H1 (cell line): ENCODE results near the gene TFDP1. TPM values are rescaled to one million over a fixed set of nuclear protein-coding genes. Genes with fewer than 3 reads are reported as not detected.
A peak's percentile ranks its signal among the peaks of the same experiment; 100 is the strongest.

ENCODE experiments used
- CTCF ChIA-PET: fragments of 300-600 bp; sonication (Branson Sonifier 250); formaldehyde crosslinking; loops from one replicate; lab custom pipeline; 2021; ENCODE audit not compliant: partially characterized antibody; lab: Charles Lee
- POLR2A ChIA-PET: fragments of 300-600 bp; sonication (Branson Sonifier 250); formaldehyde crosslinking; loops from one replicate; lab custom pipeline; 2021; ENCODE audit warnings: inconsistent platforms; ENCODE audit not compliant: partially characterized antibody; lab: Charles Lee
- DNase-seq, 2 experiments: peaks; one replicate each; pipeline versions ENCODE4 v3.0.0 to v3.0.0-alpha.2; 2010 to 2022; ENCODE audit warnings: low spot score in 2 of 2, low read depth in 1 of 2, mixed read lengths in 1 of 2
- FAIRE-seq: peaks from 2 replicates; lab custom pipeline; 2011; peaks lifted over from hg19 to GRCh38; lab: Jason Lieb, UNC
- H2AFZ ChIP-seq: 2 replicates; pipeline ENCODE4 v1.8.1; 2012; ENCODE audit warnings: low read length, inconsistent platforms
- H2AK5ac ChIP-seq: 2 replicates; pipeline ENCODE4 v1.6.1; 2013; ENCODE audit warnings: low read depth, low read length
- H2BK120ac ChIP-seq: replicated peaks from 2 replicates; pipeline ENCODE3; 2013; ENCODE audit warnings: low read depth, low read length, inconsistent platforms
- H2BK12ac ChIP-seq: 2 replicates; pipeline ENCODE4 v1.6.1; 2013; ENCODE audit warnings: low read depth, low read length
- H2BK15ac ChIP-seq: 2 replicates; pipeline ENCODE4 v1.6.1; 2013; ENCODE audit warnings: low read length
- H2BK20ac ChIP-seq: 2 replicates; pipeline ENCODE4 v1.6.1; 2013; ENCODE audit warnings: low read length
- H2BK5ac ChIP-seq: 2 replicates; pipeline ENCODE4 v1.6.1; 2013; ENCODE audit warnings: low read depth, low read length
- H3K14ac ChIP-seq: 2 replicates; pipeline ENCODE4 v1.6.1; 2013; ENCODE audit warnings: inconsistent platforms; ENCODE audit not compliant: insufficient read length
- H3K18ac ChIP-seq: 2 replicates; pipeline ENCODE4 v1.6.1; 2013; ENCODE audit warnings: low read length; ENCODE audit errors: extremely low read depth
- H3K23ac ChIP-seq: 2 replicates; pipeline ENCODE4 v1.6.1; 2013; ENCODE audit warnings: inconsistent platforms; ENCODE audit not compliant: insufficient read length
- H3K23me2 ChIP-seq: 2 replicates; pipeline ENCODE4 v1.6.1; 2013; ENCODE audit warnings: low read depth, low read length
- H3K27ac ChIP-seq: 2 replicates; pipeline ENCODE4 v1.6.1; 2011; ENCODE audit warnings: low read depth, low read length, inconsistent platforms
- H3K27me3 ChIP-seq, 4 experiments: replicated peaks in 1 of 4; 1 replicate in 1 of 4; 2 replicates in 3 of 4; pipeline versions ENCODE4 v1.6.1 to v1.8.1; 2011 to 2013; ENCODE audit warnings: low read length in 3 of 4, mild to moderate bottlenecking in 3 of 4, inconsistent platforms in 2 of 4, mixed read lengths in 2 of 4, moderate library complexity in 1 of 4; ENCODE audit not compliant: control insufficient read depth in 3 of 4, insufficient read depth in 3 of 4; ENCODE audit errors: extremely low read depth in 1 of 4
- H3K36me3 ChIP-seq, 4 experiments: 2 replicates each; pipeline versions ENCODE4 v1.6.1 to v1.8.1; 2011 to 2013; ENCODE audit warnings: mild to moderate bottlenecking in 4 of 4, low read length in 3 of 4, moderate library complexity in 2 of 4, control low read depth in 1 of 4, inconsistent platforms in 1 of 4; ENCODE audit not compliant: insufficient read depth in 4 of 4, control insufficient read depth in 2 of 4
- H3K4ac ChIP-seq: replicated peaks from 2 replicates; pipeline ENCODE3; 2013; ENCODE audit warnings: low read length, low read depth, mixed read lengths, inconsistent platforms; ENCODE audit not compliant: insufficient read length
- H3K4me1 ChIP-seq, 4 experiments: replicated peaks in 1 of 4; 1 replicate in 1 of 4; 2 replicates in 3 of 4; pipeline versions ENCODE4 v1.6.1 to v1.8.1; 2011 to 2013; ENCODE audit warnings: low read length in 3 of 4, inconsistent platforms in 2 of 4, mixed read lengths in 1 of 4; ENCODE audit not compliant: insufficient read depth in 4 of 4, control insufficient read depth in 3 of 4
- H3K4me2 ChIP-seq, 2 experiments: 2 replicates each; pipeline versions ENCODE4 v1.6.1 to v1.8.1; 2011 to 2013; ENCODE audit warnings: low read depth in 2 of 2, low read length in 2 of 2, control low read depth in 1 of 2, inconsistent platforms in 1 of 2, mild to moderate bottlenecking in 1 of 2; ENCODE audit not compliant: insufficient read depth in 1 of 2
- H3K4me3 ChIP-seq, 4 experiments: fragments of 200-600, 300-600 bp in 1 of 4; sonication (generic), shearing (Covaris generic), sonication (Bioruptor Twin) in 1 of 4; 2 replicates each; pipeline versions ENCODE4 v1.5.1 to v1.8.1; 2011 to 2016; ENCODE audit warnings: low read length in 4 of 4, low read depth in 3 of 4, control low read depth in 2 of 4, inconsistent platforms in 2 of 4, mild to moderate bottlenecking in 2 of 4, mixed read lengths in 1 of 4, moderate library complexity in 1 of 4; ENCODE audit not compliant: insufficient read depth in 2 of 4; ENCODE audit errors: extremely low read depth in 1 of 4
- H3K56ac ChIP-seq: replicated peaks from 2 replicates; pipeline ENCODE3; 2013; ENCODE audit warnings: low read depth, mild to moderate bottlenecking, mixed read lengths, low read length, inconsistent platforms; ENCODE audit not compliant: insufficient read length
- H3K79me1 ChIP-seq: 2 replicates; pipeline ENCODE4 v1.6.1; 2013; ENCODE audit warnings: low read depth, low read length, control low read depth
- H3K79me2 ChIP-seq, 2 experiments: 2 replicates each; pipeline versions ENCODE4 v1.6.1 to v1.8.1; 2012 to 2013; ENCODE audit warnings: low read length in 2 of 2, mild to moderate bottlenecking in 2 of 2, inconsistent platforms in 1 of 2; ENCODE audit not compliant: insufficient read depth in 2 of 2, control insufficient read depth in 1 of 2
- H3K9ac ChIP-seq, 4 experiments: replicated peaks in 1 of 4; 1 replicate in 1 of 4; 2 replicates in 3 of 4; pipeline versions ENCODE4 v1.6.1 to v1.8.1; 2011 to 2013; ENCODE audit warnings: low read depth in 3 of 4, low read length in 3 of 4, control low read depth in 2 of 4, mild to moderate bottlenecking in 2 of 4, moderate library complexity in 2 of 4, inconsistent platforms in 1 of 4; ENCODE audit errors: extremely low read depth in 1 of 4
- H3K9me3 ChIP-seq, 2 experiments: 2 replicates each; pipeline versions ENCODE4 v1.6.1 to v1.8.1; 2012 to 2013; ENCODE audit warnings: mild to moderate bottlenecking in 2 of 2, moderate library complexity in 2 of 2, control low read depth in 1 of 2, inconsistent platforms in 1 of 2, low read depth in 1 of 2, low read length in 1 of 2, mixed read lengths in 1 of 2; ENCODE audit not compliant: insufficient read depth in 2 of 2
- H4K20me1 ChIP-seq, 2 experiments: replicated peaks in 1 of 2; 2 replicates each; pipeline versions ENCODE3 to v1.8.1; 2011 to 2013; ENCODE audit warnings: inconsistent platforms in 2 of 2, low read length in 2 of 2, mild to moderate bottlenecking in 1 of 2; ENCODE audit not compliant: insufficient read depth in 2 of 2, control insufficient read depth in 1 of 2
- H4K5ac ChIP-seq: 2 replicates; pipeline ENCODE4 v1.6.1; 2013; ENCODE audit warnings: low read length, low read depth, mixed read lengths, inconsistent platforms; ENCODE audit not compliant: insufficient read length
- H4K8ac ChIP-seq: 2 replicates; pipeline ENCODE4 v1.8.0; 2013; ENCODE audit warnings: mild to moderate bottlenecking, moderate library complexity, low read length, inconsistent platforms; ENCODE audit not compliant: insufficient read depth; ENCODE audit errors: extremely low read depth
- H4K91ac ChIP-seq: replicated peaks from 2 replicates; pipeline ENCODE3; 2013; ENCODE audit warnings: low read length, mixed read lengths, inconsistent platforms; ENCODE audit not compliant: insufficient read length
- EGR1 ChIP-seq: IDR thresholded peaks from 2 replicates; pipeline ENCODE4 v1.6.1; 2011; ENCODE audit warnings: low read depth, low read length, borderline replicate concordance
- HDAC6 ChIP-seq: IDR thresholded peaks from one replicate; pipeline ENCODE4 v1.7.1; 2012; ENCODE audit warnings: low read depth, mild to moderate bottlenecking, inconsistent platforms, low read length, moderate library complexity
- KDM5A ChIP-seq: fragments of 200-600 bp; IDR thresholded peaks from 2 replicates; pipeline ENCODE4 v1.7.1; 2012; ENCODE audit warnings: mild to moderate bottlenecking, low read length, inconsistent platforms, mixed read lengths
- RXRA ChIP-seq: IDR thresholded peaks from 2 replicates; pipeline ENCODE4 v1.6.1; 2011; ENCODE audit warnings: low read depth, mild to moderate bottlenecking, low read length, moderate library complexity; ENCODE audit not compliant: insufficient read depth
- SIX5 ChIP-seq: IDR thresholded peaks from 2 replicates; pipeline ENCODE4 v1.6.1; 2011; ENCODE audit warnings: mild to moderate bottlenecking, low read depth, low read length
- SP1 ChIP-seq: IDR thresholded peaks from 2 replicates; pipeline ENCODE4 v1.6.1; 2011; ENCODE audit warnings: low read depth, low read length
- SUZ12 ChIP-seq: fragments of 200-600 bp; sonication (generic); IDR thresholded peaks from 2 replicates; pipeline ENCODE4 v1.6.1; 2012; ENCODE audit warnings: mild to moderate bottlenecking, inconsistent platforms, low read length, moderate library complexity, mixed read lengths
- YY1 ChIP-seq: IDR thresholded peaks from 2 replicates; pipeline ENCODE4 v1.6.1; 2011; ENCODE audit warnings: low read depth, mild to moderate bottlenecking, low read length
- WGBS, 2 experiments: shearing (Covaris generic) in 1 of 2; methylation state at CpG; one replicate each; pipeline versions ENCODE4 v1.1.6 to v1.1.7; 2013 to 2015; ENCODE audit warnings: low lambda C conversion rate in 2 of 2, mixed read lengths in 2 of 2, inconsistent platforms in 1 of 2, low coverage in 1 of 2, missing lambda C conversion rate in 1 of 2; ENCODE audit not compliant: insufficient replicate concordance in 2 of 2, insufficient coverage in 1 of 2, insufficient read length in 1 of 2; ENCODE audit errors: extremely low coverage in 1 of 2, missing lambda C conversion rate in 1 of 2; 5-methylcytosine and 5-hydroxymethylcytosine counted together
- polyA plus RNA-seq, 7 experiments: library from polyadenylated mRNA; depleted of rRNA in 3 of 7; stranded (reverse) in 5 of 7; unstranded in 2 of 7; fragments of >200 nt in 5 of 7; fragments of 200-250 nt in 2 of 7; gene quantifications; 1 replicate in 5 of 7; 2 replicates in 1 of 7; 4 replicates in 1 of 7; pipeline versions ENCODE4 v1.2.1 to v1.2.3, GENCODE V29; 2011 to 2013; ENCODE audit warnings: missing spikeins in 2 of 7, mixed read lengths in 2 of 7
- total RNA-seq: library from RNA; stranded (reverse); fragmentation: NEBNext Ultra II Directional; extraction: Animal tissue kit (Norgen Biotek cat#: 25700); gene quantifications from 2 replicates; pipeline ENCODE4 v1.2.1, GENCODE V29; 2021
- TF ChIP-seq, protein P1 (sequence below), 3 experiments: IDR thresholded peaks; 1 replicate in 2 of 3; 2 replicates in 1 of 3; pipeline versions ENCODE4 v1.5.1 to v1.6.1; 2011; ENCODE audit warnings: low read length in 3 of 3, mild to moderate bottlenecking in 3 of 3, inconsistent platforms in 2 of 3, low read depth in 1 of 3, moderate library complexity in 1 of 3; ENCODE audit not compliant: insufficient read depth in 1 of 3; ENCODE audit errors: control extremely low read depth in 1 of 3

TFDP1 gene
- total and polyA plus RNA-seq, 2 of the 8 experiments (the other 6 are each of a cell fraction or from before 2014, with no cell fraction given): 43.6 to 81.9 TPM

DNA sequence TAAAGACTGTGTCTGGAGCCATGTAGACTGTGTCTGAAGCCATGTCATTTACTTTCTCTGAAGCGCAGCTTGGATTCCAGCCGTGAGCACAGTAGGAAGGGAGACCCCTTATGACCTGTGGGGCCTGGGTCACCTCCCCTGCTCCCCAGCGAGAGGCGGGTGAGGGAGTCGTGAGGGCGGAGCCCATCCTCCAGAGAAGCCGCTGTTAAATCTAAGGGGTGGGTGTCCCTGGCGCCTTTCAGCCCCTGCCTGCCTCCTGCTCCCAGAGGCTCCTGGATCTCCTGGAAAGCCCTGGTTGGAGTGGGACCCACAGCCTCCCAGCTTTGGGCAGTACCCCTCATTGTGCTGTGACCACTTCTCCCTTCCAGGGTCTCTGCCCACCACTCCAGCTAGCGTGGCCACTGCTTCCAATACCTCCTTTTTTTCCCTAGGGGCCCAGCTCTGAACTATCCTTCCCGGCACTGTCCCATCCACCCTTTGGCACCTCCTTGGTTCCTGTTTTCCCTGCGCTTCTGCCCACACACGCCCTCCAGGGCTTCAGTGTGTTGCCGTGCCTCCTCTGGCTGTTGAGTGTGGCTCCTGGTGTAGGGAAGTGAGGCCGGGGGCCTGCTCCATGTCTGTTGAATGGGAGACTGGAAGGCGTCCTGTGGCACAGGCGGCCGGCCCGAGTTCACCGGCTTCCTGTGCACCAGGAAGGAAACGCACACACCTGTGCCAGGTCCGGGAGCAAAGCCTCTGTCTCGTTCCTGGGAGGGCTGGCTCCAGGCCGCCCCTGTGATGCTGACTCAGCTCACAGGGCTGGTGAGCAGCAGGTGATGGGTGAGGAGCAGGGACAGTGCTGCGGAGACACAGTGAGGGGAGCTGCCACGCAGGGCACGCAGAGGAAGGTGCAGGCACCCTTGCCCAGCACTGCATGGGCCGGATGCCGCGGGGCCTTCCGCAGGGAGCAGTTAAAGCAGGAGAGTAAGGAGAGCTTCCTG lies 44.0 kb downstream of the TFDP1 start:
- FAIRE-seq (no peak), DNase-seq (no peak)
- Histone ChIP-seq H3K56ac (no peak overlapping the region), H3K9ac (no peak overlapping the region; a peak in 1 of 7 replicates), H2BK20ac (no peak overlapping the region), H2BK12ac (no peak overlapping the region), H3K4me2 (no peak overlapping the region), H3K4me1 (no peaks in the 10 kb centered on the region), H3K79me2 (peaks cover 0 to 28% of the 10 kb centered on the region in 2 experiments; a peak in 2 of 4 replicates), H3K4ac (no peak overlapping the region), H4K20me1 (peaks cover 12 to 17% of the 10 kb centered on the region in 2 experiments), H2AK5ac (no peak overlapping the region), H3K27ac (no peak overlapping the region), H3K14ac (no peak overlapping the region), H3K23me2 (no peaks in the 10 kb centered on the region), H4K8ac (peak overlapping the region; percentile 75), H2BK5ac (peak overlapping the region; percentile 60; the same call in 1 of the 2 replicates), H3K36me3 (peaks cover 0 to 22% (median 13%) of the 10 kb centered on the region in 4 experiments; a peak in 5 of 8 replicates), H2BK120ac (no peak overlapping the region), H3K79me1 (peaks cover 16% of the 10 kb centered on the region), H3K23ac (no peak overlapping the region), H3K4me3 (no peak overlapping the region), H4K5ac (no peak overlapping the region), H3K9me3 (peaks cover 0 to 4% of the 10 kb centered on the region in 2 experiments; a peak in 1 of 4 replicates), H3K18ac (no peak overlapping the region), H2BK15ac (0 out of 2 replicates have a peak overlapping the region, but pooled peaks have one; percentile 81), H2AFZ (no peak overlapping the region), H4K91ac (no peak overlapping the region), H3K27me3 (no peaks in the 10 kb centered on the region)
- WGBS, 2 experiments: 95% methylated on average over 29 of the region's 30 CpGs; no CpG with 5 or more reads in 1 of the 2 experiments
- POLR2A ChIA-PET: no interaction called here
- CTCF ChIA-PET: interaction anchor here (0.9 to 1.3 kb wide), 3 partner anchors 16 to 411 kb away, joined by 3 read pairs; no protein-coding TSS in a partner anchor
- TF ChIP-seq SIX5 (no peak), SP1 (no peak), SUZ12 (no peak), YY1 (no peak), HDAC6 (no peak), RXRA (no peak), EGR1 (no peak), KDM5A (no peak)
- TF ChIP-seq, protein P1, sequence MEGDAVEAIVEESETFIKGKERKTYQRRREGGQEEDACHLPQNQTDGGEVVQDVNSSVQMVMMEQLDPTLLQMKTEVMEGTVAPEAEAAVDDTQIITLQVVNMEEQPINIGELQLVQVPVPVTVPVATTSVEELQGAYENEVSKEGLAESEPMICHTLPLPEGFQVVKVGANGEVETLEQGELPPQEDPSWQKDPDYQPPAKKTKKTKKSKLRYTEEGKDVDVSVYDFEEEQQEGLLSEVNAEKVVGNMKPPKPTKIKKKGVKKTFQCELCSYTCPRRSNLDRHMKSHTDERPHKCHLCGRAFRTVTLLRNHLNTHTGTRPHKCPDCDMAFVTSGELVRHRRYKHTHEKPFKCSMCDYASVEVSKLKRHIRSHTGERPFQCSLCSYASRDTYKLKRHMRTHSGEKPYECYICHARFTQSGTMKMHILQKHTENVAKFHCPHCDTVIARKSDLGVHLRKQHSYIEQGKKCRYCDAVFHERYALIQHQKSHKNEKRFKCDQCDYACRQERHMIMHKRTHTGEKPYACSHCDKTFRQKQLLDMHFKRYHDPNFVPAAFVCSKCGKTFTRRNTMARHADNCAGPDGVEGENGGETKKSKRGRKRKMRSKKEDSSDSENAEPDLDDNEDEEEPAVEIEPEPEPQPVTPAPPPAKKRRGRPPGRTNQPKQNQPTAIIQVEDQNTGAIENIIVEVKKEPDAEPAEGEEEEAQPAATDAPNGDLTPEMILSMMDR (IDR thresholded peaks at IDR 0.05; ENCODE audit: control extremely low read depth in 1 of 3, insufficient read depth in 1 of 3, low read depth in 1 of 3, low read length in 3 of 3): no peak
